Calu3 (cell line): ENCODE measurements around the gene SZRD1. TPM values are rescaled to one million over a fixed set of nuclear protein-coding genes. Genes with fewer than 3 reads are reported as not detected.
"Not testable (repeated sequence)": the region's sequence is repeated elsewhere in the genome, so short reads cannot be mapped to it uniquely, and the experiment has no call there.

Experiments
- BruUV-seq: library from RNA; stranded (reverse); fragments of 400-500 nt; replicated peaks from 2 replicates; lab custom pipeline; 2021; lab: Mats Ljungman, UMichigan
- CTCF ChIA-PET: fragments of 300-600 bp; sonication (Branson Sonifier 250); formaldehyde crosslinking; loops from one replicate; lab custom pipeline; 2022; ENCODE audit warnings: antibody characterized with exemption; lab: Charles Lee
- DNase-seq: peaks from one replicate; pipeline ENCODE4 v3.0.0; 2022
- H3K27ac Mint-ChIP-seq: one replicate; pipeline ENCODE4 v1.8.0; 2022; ENCODE audit warnings: mixed read lengths; ENCODE audit not compliant: unreplicated experiment
- H3K27me3 Mint-ChIP-seq: one replicate; pipeline ENCODE4 v1.8.0; 2022; ENCODE audit warnings: mixed read lengths; ENCODE audit not compliant: unreplicated experiment
- H3K36me3 Mint-ChIP-seq: one replicate; pipeline ENCODE4 v1.8.0; 2022; ENCODE audit warnings: mild to moderate bottlenecking, moderate library complexity, mixed read lengths; ENCODE audit not compliant: insufficient read depth, unreplicated experiment
- H3K4me1 Mint-ChIP-seq: one replicate; pipeline ENCODE4 v1.8.0; 2022; ENCODE audit warnings: mild to moderate bottlenecking, low read depth, mixed read lengths; ENCODE audit not compliant: unreplicated experiment
- H3K4me3 Mint-ChIP-seq: one replicate; pipeline ENCODE4 v1.8.0; 2022; ENCODE audit warnings: mild to moderate bottlenecking, low read depth, moderate library complexity, mixed read lengths; ENCODE audit not compliant: unreplicated experiment
- H3K9me3 Mint-ChIP-seq: one replicate; pipeline ENCODE4 v1.8.0; 2022; ENCODE audit warnings: low read depth, mixed read lengths; ENCODE audit not compliant: unreplicated experiment
- CTCF ChIP-seq: fragments of 200-600 bp; IDR thresholded peaks from one replicate; pipeline ENCODE4 v1.8.0; 2022; ENCODE audit warnings: antibody characterized with exemption; ENCODE audit not compliant: unreplicated experiment
- intact Hi-C: fragments of 100-400 bp; cut with micrococcal nuclease; formaldehyde crosslinking; loops from one replicate; pipeline ENCODE4 v1.10.0; 2022; ENCODE audit not compliant: unreplicated experiment
- total RNA-seq: library from RNA; stranded (reverse); gene quantifications from 2 replicates; pipeline ENCODE4 v1.2.3, GENCODE V29; 2022

SZRD1 gene
- total RNA-seq, 1 experiment from 2014 or later: 95.9 TPM

DNA sequence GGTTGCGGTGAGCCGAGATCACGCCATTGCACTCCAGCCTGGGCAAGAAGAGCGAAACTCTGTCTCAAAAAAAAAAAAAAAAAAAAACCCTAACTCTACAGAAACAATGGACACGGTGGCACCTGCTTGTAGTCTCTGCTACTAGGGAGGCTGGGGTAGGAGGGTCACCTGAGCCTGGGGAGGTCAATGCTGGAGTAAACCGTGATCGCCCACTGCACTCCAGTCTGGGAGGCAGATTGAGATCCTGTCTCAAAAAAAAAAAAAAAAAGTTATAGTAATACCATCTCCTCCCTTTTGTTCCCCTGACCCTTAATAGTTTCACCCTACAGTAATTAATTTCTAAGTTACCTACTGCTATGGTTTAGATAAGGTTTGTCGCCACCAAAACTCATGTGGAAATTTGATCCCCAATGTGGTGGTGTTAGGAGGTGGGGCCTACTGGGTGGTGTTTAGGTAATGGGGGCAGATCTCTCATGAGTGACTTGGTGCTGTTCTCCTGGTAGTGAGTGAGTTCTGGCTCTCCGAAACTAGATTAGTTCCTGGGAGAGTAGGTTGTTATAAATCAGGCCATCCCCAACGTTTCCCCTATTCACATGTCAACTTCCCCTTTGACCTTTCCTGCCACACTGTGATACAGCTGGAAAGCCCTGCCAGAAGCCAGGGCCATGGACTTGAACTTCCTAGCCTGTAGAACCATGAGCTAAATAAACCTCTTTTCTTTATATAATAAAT lies 24.5 kb upstream of the SZRD1 start:
- BruUV-seq: no TSS peak
- intact Hi-C loops: no loop called here
- no peaks in the 10 kb centered on the region for H3K9me3 Mint-ChIP-seq
- no peaks in the 10 kb centered on the region for H3K36me3 Mint-ChIP-seq
- DNase-seq: no peak
- no peak for TF ChIP-seq CTCF
- H3K4me1 Mint-ChIP-seq: no peaks in the 10 kb centered on the region
- H3K27ac Mint-ChIP-seq: no peak overlapping the region
- CTCF ChIA-PET: interaction anchor here (0.7 kb wide), 1 partner anchor 49 kb away, joined by 7 read pairs; no protein-coding TSS in a partner anchor
- no peak overlapping the region for H3K4me3 Mint-ChIP-seq
- H3K27me3 Mint-ChIP-seq: no peaks in the 10 kb centered on the region

DNA sequence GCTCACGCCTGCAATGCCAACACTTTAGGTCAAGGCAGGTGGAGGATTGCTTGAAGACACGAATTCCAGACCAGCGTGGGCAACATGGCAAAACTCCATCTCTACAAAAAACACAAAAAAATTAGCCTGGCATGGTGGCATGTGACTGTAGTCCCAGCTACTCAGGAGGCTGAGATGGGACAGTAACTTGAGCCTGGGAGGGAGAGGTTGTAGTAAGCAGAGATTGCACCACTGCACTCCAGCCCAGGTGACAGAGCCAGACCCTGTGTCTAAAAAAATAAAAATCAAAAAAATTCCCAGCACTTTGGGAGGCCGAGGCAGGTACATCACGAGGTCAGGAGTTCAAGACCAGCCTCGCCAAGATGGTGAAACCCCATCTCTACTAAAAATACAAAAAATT lies 23.8 kb upstream of the SZRD1 start:
- BruUV-seq, DNase-seq, intact Hi-C loops, H3K9me3 Mint-ChIP-seq, H3K4me1 Mint-ChIP-seq, H3K4me3 Mint-ChIP-seq, H3K27ac Mint-ChIP-seq, H3K27me3 Mint-ChIP-seq, H3K36me3 Mint-ChIP-seq: not testable (repeated sequence)
- CTCF ChIA-PET: interaction anchor here (0.7 kb wide), 1 partner anchor 49 kb away, joined by 3 read pairs; no protein-coding TSS in a partner anchor

GRCh38 chr1:16348414-16349182 lies 18.4 kb upstream of the SZRD1 start:
- BruUV-seq: no TSS peak
- Mint-ChIP-seq H3K9me3 (no peaks in the 10 kb centered on the region), H3K4me1 (peaks cover 10% of the 10 kb centered on the region), H3K27me3 (no peaks in the 10 kb centered on the region), H3K27ac (no peak overlapping the region), H3K4me3 (no peak overlapping the region), H3K36me3 (peaks cover 21% of the 10 kb centered on the region)
- DNase-seq: no peak
- TF ChIP-seq CTCF: no peak
- intact Hi-C loops: no loop called here
- CTCF ChIA-PET: interaction anchor here (0.6 to 0.8 kb wide), 2 partner anchors 15 to 40 kb away, joined by 3 to 5 read pairs; no protein-coding TSS in a partner anchor

DNA sequence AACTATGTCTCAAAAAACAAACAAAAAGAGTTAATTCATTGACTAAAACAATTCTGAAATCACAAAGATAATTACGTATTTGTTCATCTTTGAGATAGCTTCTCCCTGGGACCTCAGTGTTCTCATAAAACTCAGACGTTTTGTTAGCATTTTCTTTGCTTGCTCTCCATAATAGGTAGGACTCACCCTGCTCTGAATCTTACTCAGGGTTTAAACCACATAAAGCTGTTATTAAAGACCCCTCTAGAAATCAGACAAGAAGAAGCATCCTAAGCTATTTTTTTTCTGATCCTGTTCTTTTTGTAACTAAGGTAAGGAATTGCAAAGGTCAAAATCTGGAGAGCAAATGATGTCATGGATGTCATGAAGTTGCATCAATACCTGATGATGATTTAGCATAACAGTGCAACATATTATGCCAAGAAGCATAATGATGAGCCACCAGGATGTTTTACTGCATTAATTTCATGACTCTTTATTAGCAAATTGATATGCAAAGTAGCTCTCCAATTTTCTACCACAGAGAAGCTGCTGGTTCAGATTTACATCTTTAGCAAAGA lies 17.1 kb upstream of the SZRD1 start:
- Mint-ChIP-seq H3K4me1 (peaks cover 10% of the 10 kb centered on the region), H3K27ac (no peak overlapping the region), H3K36me3 (peaks cover 21% of the 10 kb centered on the region), H3K4me3 (no peak overlapping the region), H3K27me3 (no peaks in the 10 kb centered on the region), H3K9me3 (no peaks in the 10 kb centered on the region)
- CTCF ChIA-PET: interaction anchor here (1.4 kb wide), 1 partner anchor 13 kb away, joined by 10 read pairs; no protein-coding TSS in a partner anchor
- no peak for DNase-seq
- no peak for TF ChIP-seq CTCF
- intact Hi-C loops: no loop called here
- BruUV-seq: no TSS peak
